DMS 273 (cell line): ENCODE results near the gene OSBPL10.
A peak's percentile ranks its signal among the peaks of the same experiment; 100 is the strongest.

Experiments
- DNase-seq: peaks from one replicate; lab custom pipeline; 2025; ENCODE audit not compliant: unreplicated experiment; lab: John Stamatoyannopoulos, UW

The OSBPL10 gene

DNA sequence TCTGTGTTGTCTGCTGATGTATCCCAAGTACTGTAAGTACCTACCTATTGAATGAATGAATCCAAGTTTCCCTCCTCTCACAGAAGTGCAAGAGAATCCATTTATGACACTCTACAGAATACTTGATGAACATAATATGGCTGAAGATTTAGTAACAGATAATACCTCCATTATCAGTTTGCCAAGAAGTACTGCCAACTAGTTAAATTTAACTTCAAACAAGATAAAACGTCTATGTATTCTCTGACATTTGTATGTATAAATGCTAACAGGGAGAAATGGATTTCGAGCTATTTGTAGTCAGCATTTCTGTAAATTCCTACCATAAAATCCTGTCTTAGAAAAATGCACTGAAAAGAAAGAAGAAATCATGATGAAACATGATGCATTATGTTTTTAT is 230.7 kb downstream of the OSBPL10 start:
- DNase-seq = no peak

DNA sequence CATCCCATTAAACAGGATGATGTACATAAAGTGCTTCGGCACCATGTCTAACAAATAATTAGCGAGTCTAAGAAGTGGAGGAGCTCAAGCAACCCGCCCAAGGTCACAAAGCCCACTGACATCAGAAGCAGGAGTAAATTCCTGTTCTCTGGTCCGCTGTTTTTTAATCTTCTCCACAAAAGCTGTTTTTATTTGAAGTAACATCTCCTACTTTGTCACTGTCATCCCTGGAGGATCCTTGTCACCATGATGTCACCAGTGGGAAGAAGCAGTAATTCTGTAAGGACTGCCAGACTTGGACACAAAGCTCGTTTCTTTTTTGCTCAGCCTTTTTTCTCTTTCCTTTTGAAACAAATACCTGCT is 232.1 kb downstream of the OSBPL10 start:
- no peak for DNase-seq

- no peak for DNase-seq
Measured at GRCh38 chr3:31748281-31748932, 232.7 kb downstream of the OSBPL10 start.

GRCh38 chr3:31747785-31748184 is 233.3 kb downstream of the OSBPL10 start:
- DNase-seq = no peak

GRCh38 chr3:31744913-31745312 is 236.1 kb downstream of the OSBPL10 start:
- no peak for DNase-seq

GRCh38 chr3:31743331-31744089 is 237.6 kb downstream of the OSBPL10 start:
- DNase-seq = no peak

DNA sequence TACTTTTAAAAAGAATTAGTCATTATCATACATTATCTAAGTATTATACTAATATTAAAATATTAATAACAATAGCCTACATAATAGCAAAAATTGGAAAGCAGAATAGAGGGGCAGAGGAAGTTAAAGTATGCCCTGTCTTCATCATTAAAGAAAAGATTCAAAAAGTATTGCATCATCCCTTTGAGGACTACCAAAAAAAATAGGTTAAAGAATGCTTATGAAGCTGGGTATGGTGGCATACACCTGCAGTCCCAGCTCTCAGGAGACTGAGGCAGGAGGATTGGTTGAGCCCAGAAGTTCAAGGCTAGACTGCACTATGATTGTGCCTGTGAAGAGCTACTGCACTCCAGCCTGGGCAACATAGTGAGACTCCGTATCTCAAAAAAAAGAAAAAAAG is 240.7 kb downstream of the OSBPL10 start:
- no peak for DNase-seq

GRCh38 chr3:31738412-31738811 is 242.7 kb downstream of the OSBPL10 start:
- DNase-seq = no peak

DNA sequence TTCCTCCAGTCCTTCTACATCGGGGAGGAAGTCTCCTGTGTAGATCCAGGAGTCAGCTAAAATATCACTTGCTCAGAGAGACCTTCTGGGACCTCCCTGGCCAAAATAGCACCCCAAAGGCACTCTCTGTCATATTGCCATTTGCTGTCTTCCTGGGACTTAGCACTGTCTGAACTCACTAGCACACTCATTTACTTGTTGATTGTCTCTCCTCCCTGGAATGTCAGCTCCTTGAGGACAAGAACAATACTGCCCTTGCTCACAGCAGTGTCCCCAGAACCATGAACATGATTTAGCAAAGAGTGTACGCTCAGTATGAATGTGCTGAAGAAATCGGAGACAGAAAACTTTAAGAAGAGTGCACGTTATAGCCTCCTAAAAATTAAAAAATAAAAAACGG is 245.4 kb downstream of the OSBPL10 start:
- DNase-seq = no peak

GRCh38 chr3:31733234-31733667 is 247.8 kb downstream of the OSBPL10 start:
- DNase-seq = peak; percentile 0

DNA sequence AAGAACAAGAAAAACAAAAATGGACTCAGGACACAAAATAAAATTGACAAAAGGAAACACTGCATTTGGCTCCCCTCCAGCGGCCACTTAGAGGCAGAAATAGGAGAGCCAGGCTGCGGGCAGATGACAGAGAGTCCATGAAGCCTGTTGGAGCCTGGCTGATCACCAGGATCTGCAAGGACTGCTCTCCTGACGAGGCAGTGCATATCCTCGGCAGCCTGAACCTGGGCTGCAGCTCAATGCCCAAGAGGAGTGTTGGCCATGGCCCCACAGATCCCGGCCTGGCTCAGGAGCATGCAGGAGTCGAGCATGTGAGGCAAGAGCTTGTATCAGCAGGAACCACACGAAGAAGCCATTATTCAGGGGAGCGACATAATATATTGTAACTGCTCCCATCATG is 248.5 kb downstream of the OSBPL10 start:
- DNase-seq = no peak

DNA sequence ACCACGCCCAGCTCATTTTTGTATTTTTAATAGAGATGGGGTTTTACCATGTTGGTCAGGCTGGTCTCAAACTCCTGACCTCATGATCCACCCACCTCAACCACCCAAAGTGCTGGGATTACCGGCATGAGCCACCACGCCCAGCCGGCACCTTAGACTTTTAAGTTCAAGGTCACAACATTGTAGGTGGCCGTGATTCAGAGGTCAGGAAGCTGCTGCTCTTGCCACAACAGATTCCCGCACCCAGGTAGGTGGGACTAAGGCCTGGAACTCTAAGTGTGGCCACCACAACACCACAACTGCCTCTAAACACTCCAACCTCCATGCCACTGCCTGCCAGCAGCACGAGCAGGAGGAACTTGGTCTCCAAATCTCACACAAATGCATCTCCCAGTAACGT is 251.5 kb downstream of the OSBPL10 start:
- DNase-seq = no peak

- no peak for DNase-seq
Measured at GRCh38 chr3:31729082-31729481, 252.0 kb downstream of the OSBPL10 start.

DNA sequence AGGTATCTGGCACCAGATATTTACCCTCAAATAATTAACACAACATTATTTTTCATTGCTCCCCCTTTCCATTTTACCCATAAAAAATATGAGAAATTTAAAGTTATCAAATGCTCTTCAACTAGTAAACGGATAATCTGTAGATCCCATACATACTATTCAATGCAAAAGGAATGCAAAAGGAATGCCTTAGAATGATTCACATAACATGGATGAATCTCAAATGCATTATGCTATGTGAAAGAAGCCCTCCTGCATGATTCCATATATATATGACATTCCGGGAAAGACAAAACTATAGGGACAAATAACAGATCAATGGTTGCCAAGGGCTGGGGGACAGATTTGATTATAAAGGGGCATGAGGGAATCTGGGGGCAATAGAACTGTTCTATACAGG is 252.7 kb downstream of the OSBPL10 start:
- DNase-seq = no peak

DNA sequence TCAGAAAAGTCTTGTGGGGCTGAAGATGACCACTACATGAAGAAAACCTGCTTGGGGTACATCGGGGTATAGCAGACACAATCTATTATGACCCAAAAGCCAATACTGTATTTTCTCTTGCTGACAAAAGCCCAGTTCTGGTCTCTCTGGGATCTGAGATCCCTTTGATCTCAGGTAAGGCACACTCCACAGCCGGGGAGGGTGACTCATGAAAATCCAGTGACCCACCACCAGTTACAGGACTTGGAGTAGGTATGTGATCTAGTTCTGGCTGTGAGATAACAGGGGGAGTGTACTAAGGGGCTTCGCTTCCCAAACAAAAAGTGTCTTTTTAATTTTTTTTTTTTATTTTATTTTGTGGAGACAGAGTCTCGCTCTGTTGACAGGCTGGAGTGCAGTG is 255.1 kb downstream of the OSBPL10 start:
- no peak for DNase-seq

- DNase-seq = no peak
Measured at GRCh38 chr3:31725568-31725967, 255.5 kb downstream of the OSBPL10 start.

GRCh38 chr3:31724651-31725050 is 256.4 kb downstream of the OSBPL10 start:
- peak; percentile 16 for DNase-seq

- DNase-seq = no peak
Measured at GRCh38 chr3:31724116-31724515, 256.9 kb downstream of the OSBPL10 start.

DNA sequence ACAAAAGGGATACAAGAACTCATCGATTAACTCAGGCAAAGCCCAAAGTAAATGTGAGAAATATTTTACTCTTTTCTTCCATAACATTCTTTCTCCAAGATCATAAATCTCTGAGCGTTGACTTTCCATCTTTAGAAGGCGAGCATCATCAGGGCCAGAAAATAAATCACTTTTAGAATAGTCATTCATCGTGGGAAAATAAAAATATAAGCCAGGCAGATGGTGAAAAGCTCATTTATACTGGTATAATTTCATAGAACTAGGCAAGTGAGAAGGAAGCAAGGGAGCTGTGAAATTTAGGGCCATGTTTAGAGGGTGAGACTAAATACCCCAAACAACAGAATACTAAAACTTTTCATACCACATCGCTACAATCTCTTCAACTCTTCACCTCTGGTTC is 257.4 kb downstream of the OSBPL10 start:
- no peak for DNase-seq

DNA sequence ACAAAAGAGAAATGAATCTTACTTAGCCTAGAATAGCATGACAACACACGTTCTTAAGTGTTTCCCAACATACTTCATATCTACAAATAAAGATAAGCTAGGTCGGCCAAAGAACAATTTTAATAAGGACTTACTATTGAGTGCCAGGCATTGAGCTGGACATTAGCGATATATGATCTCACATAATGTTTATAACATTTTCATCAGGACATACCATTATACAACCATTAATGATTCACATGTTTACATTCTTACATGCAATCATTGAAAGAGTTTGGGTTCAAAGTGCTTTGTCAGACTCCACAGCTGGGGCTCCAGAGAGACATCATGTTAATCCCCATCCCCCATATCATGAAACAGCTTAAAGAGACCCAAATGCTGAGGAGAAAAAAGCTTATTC is 259.4 kb downstream of the OSBPL10 start:
- DNase-seq = no peak

- DNase-seq = no peak
Measured at GRCh38 chr3:31714495-31715280, 266.4 kb downstream of the OSBPL10 start.

- no peak for DNase-seq
Measured at GRCh38 chr3:31713816-31714215, 267.2 kb downstream of the OSBPL10 start.
